Fibroblast of lung (primary cell): ENCODE measurements around the gene ARHGEF19. TPM values are rescaled to one million over a fixed set of nuclear protein-coding genes. Genes with fewer than 3 reads are reported as not detected.
A peak's percentile ranks its signal among the peaks of the same experiment; 100 is the strongest.
"Not testable (repeated sequence)": the region's sequence is repeated elsewhere in the genome, so short reads cannot be mapped to it uniquely, and the experiment has no call there.

ENCODE experiments used
- DNase-seq, 2 donors: peaks; one replicate each; pipeline versions ENCODE4 v3.0.0 to v3.0.0-alpha.2; 2010; ENCODE audit warnings: low read depth in 2 of 2
- H2AFZ ChIP-seq: 2 replicates; pipeline ENCODE4 v1.5.1; 2012; ENCODE audit warnings: low read length, control low read depth, inconsistent platforms
- H3K27ac ChIP-seq: 2 replicates; pipeline ENCODE4 v1.5.1; 2011; ENCODE audit warnings: low read length, control low read depth; ENCODE audit not compliant: insufficient read depth
- H3K27me3 ChIP-seq: 2 replicates; pipeline ENCODE4 v1.5.1; 2011; ENCODE audit warnings: mild to moderate bottlenecking, low read length; ENCODE audit not compliant: control insufficient read depth, insufficient read depth
- H3K36me3 ChIP-seq: 2 replicates; pipeline ENCODE4 v1.5.1; 2011; ENCODE audit warnings: low read length; ENCODE audit not compliant: control insufficient read depth, insufficient read depth
- H3K4me1 ChIP-seq: 2 replicates; pipeline ENCODE4 v1.5.1; 2011; ENCODE audit warnings: low read length; ENCODE audit not compliant: control insufficient read depth, insufficient read depth; ENCODE audit errors: extremely low read depth
- H3K4me2 ChIP-seq: 2 replicates; pipeline ENCODE4 v1.5.1; 2011; ENCODE audit warnings: low read length, control low read depth; ENCODE audit not compliant: insufficient read depth; ENCODE audit errors: extremely low read depth
- H3K4me3 ChIP-seq, 4 experiments: fragments of 200-600 bp in 1 of 4; sonication (generic) in 1 of 4; replicated peaks in 1 of 4; 2 replicates each; pipeline ENCODE4 v1.5.1; 2011 to 2016; ENCODE audit warnings: low read length in 4 of 4, low read depth in 3 of 4, mild to moderate bottlenecking in 3 of 4, control low read depth in 2 of 4, inconsistent platforms in 1 of 4, mixed read lengths in 1 of 4; ENCODE audit not compliant: insufficient read depth in 1 of 4; ENCODE audit errors: control extremely low read depth in 1 of 4
- H3K79me2 ChIP-seq: 2 replicates; pipeline ENCODE4 v1.5.1; 2012; ENCODE audit warnings: mild to moderate bottlenecking, low read length, inconsistent platforms; ENCODE audit not compliant: control insufficient read depth, insufficient read depth
- H3K9ac ChIP-seq: 2 replicates; pipeline ENCODE4 v1.5.1; 2011; ENCODE audit warnings: mild to moderate bottlenecking, low read length, control low read depth; ENCODE audit not compliant: insufficient read depth
- H3K9me3 ChIP-seq: 2 replicates; pipeline ENCODE4 v1.5.1; 2012; ENCODE audit warnings: low read depth, low read length; ENCODE audit not compliant: control insufficient read depth, insufficient read depth
- H4K20me1 ChIP-seq: 2 replicates; pipeline ENCODE4 v1.5.1; 2011; ENCODE audit warnings: low read length; ENCODE audit not compliant: control insufficient read depth, insufficient read depth; ENCODE audit errors: extremely low read depth
- CTCF ChIP-seq, 2 donors: IDR thresholded peaks in 1 of 2; conservative IDR thresholded peaks in 1 of 2; 1 replicate in 1 of 2; 2 replicates in 1 of 2; pipeline ENCODE4 v1.5.1; 2011 to 2012; ENCODE audit warnings: low read length in 2 of 2, control low read depth in 1 of 2, inconsistent platforms in 1 of 2, low read depth in 1 of 2, mild to moderate bottlenecking in 1 of 2
- EZH2 ChIP-seq: IDR thresholded peaks from 2 replicates; pipeline ENCODE4 v1.5.1; 2012; ENCODE audit warnings: low read length, control low read depth, mild to moderate bottlenecking; ENCODE audit errors: missing control alignments
- polyA plus RNA-seq, 2 donors: library from polyadenylated mRNA; depleted of rRNA in 1 of 2; stranded (reverse) in 1 of 2; unstranded in 1 of 2; fragments of >200 nt; gene quantifications; 2 replicates each; pipeline ENCODE4 v1.2.1, GENCODE V29; 2011 to 2012; ENCODE audit warnings: missing spikeins in 1 of 2
- total RNA-seq: library from RNA; depleted of rRNA; stranded (reverse); fragments of >200 nt; gene quantifications from 2 replicates; pipeline ENCODE4 v1.2.1, GENCODE V29; 2014

Gene ARHGEF19
- total and polyA plus RNA-seq, 2 donors (not counting 1 experiment from before 2014, with no cell fraction given) = 3.3 TPM

- Histone ChIP-seq H4K20me1 (no peaks in the 10 kb centered on the region), H3K79me2 (no peaks in the 10 kb centered on the region), H3K9ac (no peak overlapping the region), H3K4me3 (no peak overlapping the region), H3K27me3 (no peaks in the 10 kb centered on the region), H3K36me3 (no peaks in the 10 kb centered on the region), H2AFZ (no peak overlapping the region), H3K4me1 (peaks cover 30% of the 10 kb centered on the region), H3K9me3 (no peaks in the 10 kb centered on the region), H3K27ac (no peak overlapping the region), H3K4me2 (no peak overlapping the region)
- TF ChIP-seq EZH2 (no peak), CTCF (conservative IDR thresholded peaks at IDR 0.05 in 1 of 2, IDR thresholded peaks at IDR 0.05 in 1 of 2; ENCODE audit: low read depth in 1 of 2, low read length in 2 of 2) (no peak)
- DNase-seq = no peak
Measured at GRCh38 chr1:16171314-16172151, 40.9 kb downstream of the ARHGEF19 start.

- Histone ChIP-seq H2AFZ (no peak overlapping the region), H3K79me2 (no peaks in the 10 kb centered on the region), H4K20me1 (no peaks in the 10 kb centered on the region), H3K9me3 (no peaks in the 10 kb centered on the region), H3K27me3 (no peaks in the 10 kb centered on the region), H3K4me1 (peaks cover 21% of the 10 kb centered on the region), H3K4me3 (no peak overlapping the region), H3K4me2 (no peak overlapping the region), H3K36me3 (no peaks in the 10 kb centered on the region), H3K9ac (no peak overlapping the region), H3K27ac (no peak overlapping the region)
- DNase-seq = no peak
- TF ChIP-seq EZH2 = no peak
- TF ChIP-seq CTCF (conservative IDR thresholded peaks at IDR 0.05 in 1 of 2, IDR thresholded peaks at IDR 0.05 in 1 of 2; ENCODE audit: low read depth in 1 of 2, low read length in 2 of 2) = no peak
Measured at GRCh38 chr1:16170283-16170673, 42.2 kb downstream of the ARHGEF19 start.

GRCh38 chr1:16168622-16169360 is 43.7 kb downstream of the ARHGEF19 start:
- TF ChIP-seq EZH2 (no peak), CTCF (conservative IDR thresholded peaks at IDR 0.05 in 1 of 2, IDR thresholded peaks at IDR 0.05 in 1 of 2; ENCODE audit: low read depth in 1 of 2, low read length in 2 of 2) (no peak)
- no peak overlapping the region for H3K4me2 ChIP-seq
- H3K36me3 ChIP-seq = no peaks in the 10 kb centered on the region
- H4K20me1 ChIP-seq = no peaks in the 10 kb centered on the region
- no peak overlapping the region for H3K27ac ChIP-seq
- no peak for DNase-seq
- no peak overlapping the region for H3K9ac ChIP-seq
- no peak overlapping the region for H3K4me3 ChIP-seq
- peaks cover 13% of the 10 kb centered on the region for H3K4me1 ChIP-seq
- H3K9me3 ChIP-seq = no peaks in the 10 kb centered on the region
- H3K27me3 ChIP-seq = no peaks in the 10 kb centered on the region
- H2AFZ ChIP-seq = no peak overlapping the region
- H3K79me2 ChIP-seq = no peaks in the 10 kb centered on the region

GRCh38 chr1:16168144-16168495 is 44.3 kb downstream of the ARHGEF19 start:
- not testable (repeated sequence) for H3K27me3 ChIP-seq, H3K27ac ChIP-seq, H3K9me3 ChIP-seq, H3K79me2 ChIP-seq, H2AFZ ChIP-seq, H3K4me1 ChIP-seq, DNase-seq, H3K36me3 ChIP-seq, H3K9ac ChIP-seq, H4K20me1 ChIP-seq
- Histone ChIP-seq H3K4me2 (peak overlapping the region; percentile 81), H3K4me3 (peak overlapping the region in 1 of 4 experiments; percentile 57)
